IMR-90 (cell line): Measurements from ENCODE around the gene LYZL1. TPM values are rescaled to one million over a fixed set of nuclear protein-coding genes. Genes with fewer than 3 reads are reported as not detected.

ENCODE experiments used
- ATAC-seq: fragments of 200-7000 bp; cut with Tn5 transposase; 2 replicates; pipeline ENCODE4 v1.9.1; 2020; ENCODE audit warnings: low read depth, mild to moderate bottlenecking, moderate library complexity
- BruUV-seq: library from RNA; stranded (reverse); fragments of 400-500 nt; replicated peaks from 2 replicates; lab custom pipeline; 2021; lab: Mats Ljungman, UMichigan
- CTCF ChIA-PET: fragments of 300-600 bp; formaldehyde crosslinking; extraction: SDS; loops from one replicate; lab custom pipeline; 2021; ENCODE audit warnings: antibody characterized with exemption; lab: Yijun Ruan, JAX
- POLR2A ChIA-PET: fragments of 300-600 bp; sonication (Branson Sonifier 250); formaldehyde crosslinking; loops from one replicate; lab custom pipeline; 2022; ENCODE audit warnings: antibody characterized with exemption; ENCODE audit not compliant: unreplicated experiment; lab: Charles Lee
- DNase-seq: peaks from one replicate; pipeline ENCODE4 v3.0.0; 2013
- H2AFZ ChIP-seq: replicated peaks from 2 replicates; pipeline ENCODE3; 2013; ENCODE audit warnings: low read length, mild to moderate bottlenecking; ENCODE audit not compliant: poor library complexity
- H2AK5ac ChIP-seq: 2 replicates; pipeline ENCODE4 v1.6.1; 2013; ENCODE audit warnings: low read depth, low read length, inconsistent platforms
- H2AK9ac ChIP-seq: replicated peaks from 2 replicates; pipeline ENCODE3; 2013; ENCODE audit warnings: mild to moderate bottlenecking, low read depth, low read length, moderate library complexity; ENCODE audit not compliant: poor library complexity
- H2BK120ac ChIP-seq: 2 replicates; pipeline ENCODE4 v1.6.1; 2013; ENCODE audit warnings: low read depth, low read length, inconsistent platforms
- H2BK15ac ChIP-seq: 3 replicates; pipeline ENCODE4 v1.6.1; 2013; ENCODE audit warnings: low read depth, low read length, inconsistent platforms
- H2BK20ac ChIP-seq: 2 replicates; pipeline ENCODE4 v1.6.1; 2013; ENCODE audit warnings: low read depth, mild to moderate bottlenecking, inconsistent platforms, low read length, moderate library complexity
- H2BK5ac ChIP-seq: 2 replicates; pipeline ENCODE4 v1.6.1; 2013; ENCODE audit warnings: mild to moderate bottlenecking, low read depth, low read length, inconsistent platforms; ENCODE audit not compliant: poor library complexity, severe bottlenecking
- H3K14ac ChIP-seq: replicated peaks from 2 replicates; pipeline ENCODE4 v1.6.1; 2013; ENCODE audit warnings: low read depth, low read length, inconsistent platforms
- H3K18ac ChIP-seq: 2 replicates; pipeline ENCODE4 v1.6.1; 2013; ENCODE audit warnings: low read depth, low read length, control low read depth
- H3K23ac ChIP-seq: 2 replicates; pipeline ENCODE4 v1.6.1; 2013; ENCODE audit warnings: low read depth, low read length, inconsistent platforms
- H3K27ac ChIP-seq: 2 replicates; pipeline ENCODE4 v1.5.1; 2013; ENCODE audit warnings: mild to moderate bottlenecking, control low read depth, low read length; ENCODE audit not compliant: insufficient read depth
- H3K27me3 ChIP-seq: 2 replicates; pipeline ENCODE4 v1.6.1; 2013; ENCODE audit warnings: low read length; ENCODE audit not compliant: control insufficient read depth, insufficient read depth
- H3K36me3 ChIP-seq: 2 replicates; pipeline ENCODE4 v1.6.1; 2013; ENCODE audit warnings: low read length, mixed read lengths; ENCODE audit not compliant: control insufficient read depth, insufficient read depth
- H3K4ac ChIP-seq: 2 replicates; pipeline ENCODE4 v1.6.1; 2013; ENCODE audit warnings: low read depth, low read length, inconsistent platforms
- H3K4me1 ChIP-seq: 2 replicates; pipeline ENCODE4 v1.6.1; 2013; ENCODE audit warnings: low read length, mixed read lengths; ENCODE audit not compliant: control insufficient read depth, insufficient read depth
- H3K4me2 ChIP-seq: 2 replicates; pipeline ENCODE4 v1.6.1; 2013; ENCODE audit warnings: low read depth, mild to moderate bottlenecking, control low read depth, low read length, moderate library complexity
- H3K4me3 ChIP-seq: 2 replicates; pipeline ENCODE4 v1.5.1; 2013; ENCODE audit warnings: low read depth, mild to moderate bottlenecking, control low read depth, low read length, moderate library complexity; ENCODE audit not compliant: insufficient read depth
- H3K56ac ChIP-seq: 2 replicates; pipeline ENCODE4 v1.6.1; 2013; ENCODE audit warnings: low read length, inconsistent platforms; ENCODE audit not compliant: insufficient read depth; ENCODE audit errors: extremely low read depth
- H3K79me1 ChIP-seq, 2 experiments: 2 replicates each; pipeline ENCODE4 v1.6.1; 2013; ENCODE audit warnings: low read length in 2 of 2, inconsistent platforms in 1 of 2, low read depth in 1 of 2
- H3K9ac ChIP-seq: 2 replicates; pipeline ENCODE4 v1.6.1; 2013; ENCODE audit warnings: low read depth, low read length, control low read depth
- H3K9me1 ChIP-seq: 2 replicates; pipeline ENCODE4 v1.6.1; 2013; ENCODE audit warnings: low read length, inconsistent platforms; ENCODE audit not compliant: insufficient read depth
- H3K9me3 ChIP-seq: 2 replicates; pipeline ENCODE4 v1.6.1; 2013; ENCODE audit warnings: low read length; ENCODE audit not compliant: control insufficient read depth, insufficient read depth
- H4K20me1 ChIP-seq: 2 replicates; pipeline ENCODE4 v1.6.1; 2013; ENCODE audit warnings: low read length, inconsistent platforms; ENCODE audit not compliant: insufficient read depth
- H4K5ac ChIP-seq: 2 replicates; pipeline ENCODE4 v1.6.1; 2013; ENCODE audit warnings: mild to moderate bottlenecking, low read depth, low read length, control low read depth
- H4K8ac ChIP-seq, 2 experiments: 2 replicates each; pipeline ENCODE4 v1.6.1; 2013; ENCODE audit warnings: low read depth in 2 of 2, low read length in 2 of 2, control low read depth in 1 of 2, inconsistent platforms in 1 of 2
- H4K91ac ChIP-seq: 2 replicates; pipeline ENCODE4 v1.6.1; 2013; ENCODE audit warnings: low read depth, low read length, inconsistent platforms; ENCODE audit not compliant: insufficient read depth
- CEBPB ChIP-seq: IDR thresholded peaks from 2 replicates; pipeline ENCODE4 v1.6.1; 2012; ENCODE audit warnings: low read depth, low read length, improper control_type of control experiment
- MAFK ChIP-seq: IDR thresholded peaks from 2 replicates; pipeline ENCODE4 v1.6.1; 2012; ENCODE audit warnings: low read depth, low read length, improper control_type of control experiment
- WGBS, 2 experiments: methylation state at CpG; one replicate each; pipeline versions ENCODE4 v1.1.5 to v1.1.7; 2013; ENCODE audit warnings: missing lambda C conversion rate in 2 of 2; ENCODE audit not compliant: insufficient read length in 1 of 2; ENCODE audit errors: extremely low coverage in 2 of 2; 5-methylcytosine and 5-hydroxymethylcytosine counted together
- dilution Hi-C: fragments of 300-500 bp; cut with HindIII; formaldehyde crosslinking; loops from one replicate; pipeline ENCODE4 v1.14.3; 2018; ENCODE audit warnings: low sequenced_read_pairs; ENCODE audit not compliant: unreplicated experiment
- in situ Hi-C: fragments of 300-500 bp; cut with MboI; formaldehyde crosslinking; loops from 3 replicates; pipeline ENCODE4 v1.14.3; 2019; ENCODE audit warnings: low sequenced_read_pairs, inconsistent platforms, mixed read lengths
- intact Hi-C: fragments of 100-400 bp; cut with micrococcal nuclease; formaldehyde crosslinking; loops from 2 replicates; pipeline ENCODE4 v1.10.0; 2022
- polyA plus RNA-seq, 3 experiments: library from polyadenylated mRNA; depleted of rRNA; stranded (reverse); fragments of >200 nt; gene quantifications; 2 replicates each; pipeline ENCODE4 v1.2.3, GENCODE V29; 2012; ENCODE audit warnings: low replicate concordance in 1 of 3
- total RNA-seq: library from RNA; depleted of rRNA; stranded (reverse); fragments of >200 nt; gene quantifications from 2 replicates; pipeline ENCODE4 v1.2.3, GENCODE V29; 2012

Gene LYZL1
- total and polyA plus RNA-seq, 2 of the 4 experiments (the other 2 are of a cell fraction) = not detected

GRCh38 chr10:29329420-29329819 lies 40.5 kb downstream of the LYZL1 start:
- H3K4me1 ChIP-seq = peaks cover 4% of the 10 kb centered on the region
- peak overlapping the region; percentile 28 for H3K18ac ChIP-seq
- TF ChIP-seq CEBPB (peak; percentile 78), MAFK (no peak)
- no peak overlapping the region for H3K4ac ChIP-seq
- POLR2A ChIA-PET = no interaction called here
- WGBS, 2 experiments = no CpG with 5 or more reads among the region's 5 CpGs
- H3K27ac ChIP-seq = no peak overlapping the region
- no peak overlapping the region for H2BK15ac ChIP-seq
- no peaks in the 10 kb centered on the region for H3K36me3 ChIP-seq
- H3K79me1 ChIP-seq = no peaks in the 10 kb centered on the region
- no peak overlapping the region for H2BK120ac ChIP-seq
- H2AK5ac ChIP-seq = no peak overlapping the region
- DNase-seq = peak; percentile 20
- CTCF ChIA-PET = no interaction called here
- H2AFZ ChIP-seq = no peak overlapping the region
- H3K4me2 ChIP-seq = no peak overlapping the region
- BruUV-seq = no TSS peak
- H2BK20ac ChIP-seq = no peak overlapping the region
- no peak overlapping the region for H2AK9ac ChIP-seq
- H3K9me3 ChIP-seq = no peaks in the 10 kb centered on the region
- no peak; the same call in 1 of the 2 replicates for ATAC-seq
- H3K14ac ChIP-seq = no peak overlapping the region
- in situ Hi-C loops = no loop called here
- peaks cover 36% of the 10 kb centered on the region for H3K27me3 ChIP-seq
- intact Hi-C loops = no loop called here
- no peak overlapping the region for H2BK5ac ChIP-seq
- dilution Hi-C loops = no loop called here
- H4K91ac ChIP-seq = no peak overlapping the region
- H4K20me1 ChIP-seq = no peaks in the 10 kb centered on the region
- no peak overlapping the region for H3K56ac ChIP-seq
- H4K8ac ChIP-seq = no peak overlapping the region
- no peak overlapping the region for H3K4me3 ChIP-seq
- no peak overlapping the region for H3K9ac ChIP-seq
- H3K23ac ChIP-seq = no peak overlapping the region
- H3K9me1 ChIP-seq = no peaks in the 10 kb centered on the region
- H4K5ac ChIP-seq = 0 out of 2 replicates have a peak overlapping the region, but pooled peaks have one; percentile 20
